IPS DF 6.9 (cell line): ENCODE data around the gene SNX25.

Experiments used
- DNase-seq: peaks from one replicate; pipeline ENCODE4 v3.0.0-alpha.2; 2013; ENCODE audit warnings: low read depth, low spot score
- H3K27ac ChIP-seq: one replicate; pipeline ENCODE4 v1.5.1; 2013; ENCODE audit warnings: low read length, control low read depth
- H3K27me3 ChIP-seq: 2 replicates; pipeline ENCODE4 v1.6.1; 2013; ENCODE audit warnings: mild to moderate bottlenecking, low read length; ENCODE audit not compliant: control insufficient read depth, insufficient read depth
- H3K36me3 ChIP-seq: 2 replicates; pipeline ENCODE4 v1.6.1; 2013; ENCODE audit warnings: low read length; ENCODE audit not compliant: control insufficient read depth, insufficient read depth
- H3K4me1 ChIP-seq: 2 replicates; pipeline ENCODE4 v1.6.1; 2013; ENCODE audit warnings: low read length; ENCODE audit not compliant: control insufficient read depth, insufficient read depth
- H3K4me3 ChIP-seq: 2 replicates; pipeline ENCODE4 v1.5.1; 2013; ENCODE audit warnings: mild to moderate bottlenecking, low read length
- H3K9me3 ChIP-seq: 2 replicates; pipeline ENCODE4 v1.6.1; 2013; ENCODE audit warnings: low read length, inconsistent platforms; ENCODE audit not compliant: control insufficient read depth, insufficient read depth
- WGBS: extraction: QIAGEN DNeasy Blood & Tissue Kit; methylation state at CpG from one replicate; pipeline ENCODE4 v1.1.7; 2013; ENCODE audit warnings: mixed read lengths, missing lambda C conversion rate; ENCODE audit not compliant: insufficient read length, insufficient coverage; 5-methylcytosine and 5-hydroxymethylcytosine counted together

The SNX25 gene

GRCh38 chr4:185370268-185370949 lies 161.0 kb downstream of the SNX25 start:
- WGBS = no CpG with 5 or more reads among the region's 11 CpGs
- Histone ChIP-seq H3K27ac (no peak overlapping the region), H3K27me3 (no peaks in the 10 kb centered on the region), H3K9me3 (no peaks in the 10 kb centered on the region), H3K36me3 (no peaks in the 10 kb centered on the region), H3K4me1 (no peaks in the 10 kb centered on the region), H3K4me3 (no peak overlapping the region)
- DNase-seq = no peak

- no peaks in the 10 kb centered on the region for H3K36me3 ChIP-seq
- DNase-seq = no peak
- no CpG with 5 or more reads among the region's 11 CpGs for WGBS
These were observed 162.3 kb downstream of the SNX25 start for GRCh38 chr4:185371702-185372101.

GRCh38 chr4:185374027-185374426 lies 164.6 kb downstream of the SNX25 start:
- WGBS = no CpG with 5 or more reads among the region's 7 CpGs
- Histone ChIP-seq H3K4me1 (no peaks in the 10 kb centered on the region), H3K9me3 (no peaks in the 10 kb centered on the region), H3K4me3 (no peak overlapping the region), H3K27me3 (no peaks in the 10 kb centered on the region), H3K27ac (no peak overlapping the region), H3K36me3 (no peaks in the 10 kb centered on the region)
- DNase-seq = no peak

More at GRCh38 chr4:185371702-185372101, 162.3 kb downstream of the SNX25 start:
- Histone ChIP-seq H3K4me3 (no peak overlapping the region), H3K9me3 (no peaks in the 10 kb centered on the region), H3K27me3 (no peaks in the 10 kb centered on the region), H3K27ac (no peak overlapping the region), H3K4me1 (no peaks in the 10 kb centered on the region)

- WGBS = 100% methylated on average over 3 of the region's 6 CpGs
- Histone ChIP-seq H3K27me3 (no peaks in the 10 kb centered on the region), H3K27ac (no peak overlapping the region), H3K9me3 (no peaks in the 10 kb centered on the region), H3K4me3 (no peak overlapping the region), H3K4me1 (no peaks in the 10 kb centered on the region), H3K36me3 (no peaks in the 10 kb centered on the region)
- no peak for DNase-seq
These were observed 165.2 kb downstream of the SNX25 start for GRCh38 chr4:185374573-185374972.

GRCh38 chr4:185378264-185378663 lies 168.9 kb downstream of the SNX25 start:
- Histone ChIP-seq H3K36me3 (no peaks in the 10 kb centered on the region), H3K27ac (no peak overlapping the region), H3K27me3 (no peaks in the 10 kb centered on the region), H3K4me1 (no peaks in the 10 kb centered on the region), H3K4me3 (no peak overlapping the region), H3K9me3 (no peaks in the 10 kb centered on the region; the same call in 1 of the 2 replicates)
- WGBS = no CpG with 5 or more reads among the region's 6 CpGs
- DNase-seq = no peak

GRCh38 chr4:185379326-185380295 lies 170.2 kb downstream of the SNX25 start:
- WGBS = no CpG with 5 or more reads among the region's 13 CpGs
- Histone ChIP-seq H3K36me3 (no peaks in the 10 kb centered on the region), H3K9me3 (no peaks in the 10 kb centered on the region; the same call in 1 of the 2 replicates), H3K4me3 (no peak overlapping the region), H3K4me1 (no peaks in the 10 kb centered on the region), H3K27me3 (no peaks in the 10 kb centered on the region), H3K27ac (no peak overlapping the region)
- DNase-seq = no peak

GRCh38 chr4:185380320-185380719 lies 170.9 kb downstream of the SNX25 start:
- WGBS = no CpG with 5 or more reads among the region's 1 CpG
- H3K4me3 ChIP-seq = no peak overlapping the region
- H3K27ac ChIP-seq = no peak overlapping the region

GRCh38 chr4:185381288-185382196 lies 172.1 kb downstream of the SNX25 start:
- no peaks in the 10 kb centered on the region for H3K4me1 ChIP-seq
- no peaks in the 10 kb centered on the region for H3K27me3 ChIP-seq
- WGBS = no CpG with 5 or more reads among the region's 4 CpGs
- no peak overlapping the region for H3K27ac ChIP-seq
- DNase-seq = no peak
- H3K9me3 ChIP-seq = no peaks in the 10 kb centered on the region; the same call in 1 of the 2 replicates
- H3K4me3 ChIP-seq = no peak overlapping the region
- no peaks in the 10 kb centered on the region for H3K36me3 ChIP-seq

More at GRCh38 chr4:185380320-185380719, 170.9 kb downstream of the SNX25 start:
- Histone ChIP-seq H3K36me3 (no peaks in the 10 kb centered on the region), H3K9me3 (no peaks in the 10 kb centered on the region; the same call in 1 of the 2 replicates), H3K27me3 (no peaks in the 10 kb centered on the region), H3K4me1 (no peaks in the 10 kb centered on the region)
- DNase-seq = no peak

- Histone ChIP-seq H3K36me3 (no peaks in the 10 kb centered on the region), H3K4me3 (no peak overlapping the region), H3K9me3 (no peaks in the 10 kb centered on the region; the same call in 1 of the 2 replicates), H3K27ac (no peak overlapping the region), H3K27me3 (no peaks in the 10 kb centered on the region), H3K4me1 (no peaks in the 10 kb centered on the region)
- no peak for DNase-seq
These were observed 173.4 kb downstream of the SNX25 start for GRCh38 chr4:185382754-185383153.

- WGBS = no CpG with 5 or more reads among the region's 4 CpGs
These were observed 174.1 kb downstream of the SNX25 start for GRCh38 chr4:185383451-185383850.

More at GRCh38 chr4:185383451-185383850, 174.1 kb downstream of the SNX25 start:
- Histone ChIP-seq H3K27me3 (no peaks in the 10 kb centered on the region), H3K27ac (no peak overlapping the region), H3K4me1 (no peaks in the 10 kb centered on the region), H3K9me3 (no peaks in the 10 kb centered on the region; the same call in 1 of the 2 replicates), H3K4me3 (no peak overlapping the region), H3K36me3 (no peaks in the 10 kb centered on the region)
- DNase-seq = no peak
